ENCODE results near the gene TCERG1.

DNA sequence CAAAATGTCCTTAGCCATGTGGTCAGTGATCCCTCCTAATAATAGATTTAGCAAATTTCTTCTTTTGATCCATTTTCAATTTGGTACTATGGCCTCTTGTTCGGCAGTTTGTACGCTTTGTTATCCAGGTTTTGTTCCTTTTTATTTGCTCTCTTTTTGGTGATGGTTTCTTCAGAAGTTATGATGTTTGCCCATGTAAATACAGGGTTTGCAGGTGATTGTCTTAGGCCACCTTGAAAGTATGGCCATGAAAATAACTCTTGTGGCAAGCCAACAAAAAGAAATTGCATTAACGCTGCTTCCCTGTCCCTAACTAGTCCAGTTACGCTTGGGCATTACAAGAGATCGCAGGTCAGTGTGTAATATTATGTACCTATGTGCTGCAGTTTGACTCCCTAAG lies 60.3 kb downstream of the TCERG1 start:
- TF ChIP-seq, protein P1, sequence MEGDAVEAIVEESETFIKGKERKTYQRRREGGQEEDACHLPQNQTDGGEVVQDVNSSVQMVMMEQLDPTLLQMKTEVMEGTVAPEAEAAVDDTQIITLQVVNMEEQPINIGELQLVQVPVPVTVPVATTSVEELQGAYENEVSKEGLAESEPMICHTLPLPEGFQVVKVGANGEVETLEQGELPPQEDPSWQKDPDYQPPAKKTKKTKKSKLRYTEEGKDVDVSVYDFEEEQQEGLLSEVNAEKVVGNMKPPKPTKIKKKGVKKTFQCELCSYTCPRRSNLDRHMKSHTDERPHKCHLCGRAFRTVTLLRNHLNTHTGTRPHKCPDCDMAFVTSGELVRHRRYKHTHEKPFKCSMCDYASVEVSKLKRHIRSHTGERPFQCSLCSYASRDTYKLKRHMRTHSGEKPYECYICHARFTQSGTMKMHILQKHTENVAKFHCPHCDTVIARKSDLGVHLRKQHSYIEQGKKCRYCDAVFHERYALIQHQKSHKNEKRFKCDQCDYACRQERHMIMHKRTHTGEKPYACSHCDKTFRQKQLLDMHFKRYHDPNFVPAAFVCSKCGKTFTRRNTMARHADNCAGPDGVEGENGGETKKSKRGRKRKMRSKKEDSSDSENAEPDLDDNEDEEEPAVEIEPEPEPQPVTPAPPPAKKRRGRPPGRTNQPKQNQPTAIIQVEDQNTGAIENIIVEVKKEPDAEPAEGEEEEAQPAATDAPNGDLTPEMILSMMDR (IDR thresholded peaks at IDR 0.05), result no peak
- TF ChIP-seq POLR2A (IDR thresholded peaks at IDR 0.05), result no peak
